ENCODE results near the gene DNAH17. TPM values are rescaled to one million over a fixed set of nuclear protein-coding genes. Genes with fewer than 3 reads are reported as not detected.

Gene DNAH17
- total and polyA plus RNA-seq, 2 of the 13 experiments (the other 11 are each of a cell fraction or from before 2014, with no cell fraction given): 0.86 to 1.6 TPM

DNA sequence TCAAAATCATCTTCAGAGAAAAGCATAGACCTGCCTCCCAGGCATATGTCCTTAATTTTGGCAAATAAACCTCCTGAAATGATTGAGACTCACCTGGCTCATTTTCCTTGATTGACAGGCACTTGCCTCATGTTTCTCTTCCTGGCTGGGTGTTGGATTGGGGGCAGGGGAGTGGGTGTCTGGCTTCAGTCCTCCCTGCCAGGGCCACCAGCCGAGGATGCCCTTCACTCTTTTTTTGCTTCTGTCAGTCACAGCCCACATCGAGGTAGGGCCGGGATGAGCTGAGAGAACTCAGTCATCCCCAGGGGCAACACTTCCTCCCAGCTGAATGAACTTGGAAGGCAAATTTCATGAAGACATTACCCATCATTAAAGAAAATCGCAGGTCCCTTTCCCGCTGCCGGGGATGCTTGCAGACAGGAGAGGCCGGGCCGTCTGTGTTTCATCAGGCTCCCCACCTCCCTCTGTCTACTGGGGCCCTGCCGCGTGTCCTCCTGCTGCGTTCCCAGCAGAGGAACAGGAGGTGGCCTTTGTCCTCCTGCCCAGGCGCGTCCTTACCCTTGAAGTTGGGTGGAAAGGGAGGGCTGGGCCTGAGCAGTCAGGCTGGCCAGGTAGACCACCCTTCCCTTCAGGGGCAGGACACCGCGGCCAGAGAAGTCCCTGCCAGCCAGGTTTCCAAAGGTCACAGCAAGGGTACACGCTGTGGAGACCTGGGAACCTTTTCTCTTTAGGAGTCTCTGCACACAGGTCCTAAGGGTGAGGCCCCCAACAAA is 11.2 kb upstream of the DNAH17 start (continued):
- TF ChIP-seq USF2 (IDR thresholded peaks at IDR 0.05; ENCODE audit: low read depth, low read length): no peak
- no peak for TF ChIP-seq USF2 (CRISPR knock-in tag; IDR thresholded peaks at IDR 0.05; ENCODE audit: borderline replicate concordance)
- TF ChIP-seq ZNF564 (CRISPR knock-in tag; IDR thresholded peaks at IDR 0.05): no peak
- peak; percentile 78; the same call in 1 of the 2 replicates for TF ChIP-seq SALL2 (CRISPR knock-in tag; IDR thresholded peaks at IDR 0.05)
- peak; percentile 90; the same call in 1 of the 2 replicates for TF ChIP-seq SRY (CRISPR knock-in tag; IDR thresholded peaks at IDR 0.05)
- TF ChIP-seq, protein P1, sequence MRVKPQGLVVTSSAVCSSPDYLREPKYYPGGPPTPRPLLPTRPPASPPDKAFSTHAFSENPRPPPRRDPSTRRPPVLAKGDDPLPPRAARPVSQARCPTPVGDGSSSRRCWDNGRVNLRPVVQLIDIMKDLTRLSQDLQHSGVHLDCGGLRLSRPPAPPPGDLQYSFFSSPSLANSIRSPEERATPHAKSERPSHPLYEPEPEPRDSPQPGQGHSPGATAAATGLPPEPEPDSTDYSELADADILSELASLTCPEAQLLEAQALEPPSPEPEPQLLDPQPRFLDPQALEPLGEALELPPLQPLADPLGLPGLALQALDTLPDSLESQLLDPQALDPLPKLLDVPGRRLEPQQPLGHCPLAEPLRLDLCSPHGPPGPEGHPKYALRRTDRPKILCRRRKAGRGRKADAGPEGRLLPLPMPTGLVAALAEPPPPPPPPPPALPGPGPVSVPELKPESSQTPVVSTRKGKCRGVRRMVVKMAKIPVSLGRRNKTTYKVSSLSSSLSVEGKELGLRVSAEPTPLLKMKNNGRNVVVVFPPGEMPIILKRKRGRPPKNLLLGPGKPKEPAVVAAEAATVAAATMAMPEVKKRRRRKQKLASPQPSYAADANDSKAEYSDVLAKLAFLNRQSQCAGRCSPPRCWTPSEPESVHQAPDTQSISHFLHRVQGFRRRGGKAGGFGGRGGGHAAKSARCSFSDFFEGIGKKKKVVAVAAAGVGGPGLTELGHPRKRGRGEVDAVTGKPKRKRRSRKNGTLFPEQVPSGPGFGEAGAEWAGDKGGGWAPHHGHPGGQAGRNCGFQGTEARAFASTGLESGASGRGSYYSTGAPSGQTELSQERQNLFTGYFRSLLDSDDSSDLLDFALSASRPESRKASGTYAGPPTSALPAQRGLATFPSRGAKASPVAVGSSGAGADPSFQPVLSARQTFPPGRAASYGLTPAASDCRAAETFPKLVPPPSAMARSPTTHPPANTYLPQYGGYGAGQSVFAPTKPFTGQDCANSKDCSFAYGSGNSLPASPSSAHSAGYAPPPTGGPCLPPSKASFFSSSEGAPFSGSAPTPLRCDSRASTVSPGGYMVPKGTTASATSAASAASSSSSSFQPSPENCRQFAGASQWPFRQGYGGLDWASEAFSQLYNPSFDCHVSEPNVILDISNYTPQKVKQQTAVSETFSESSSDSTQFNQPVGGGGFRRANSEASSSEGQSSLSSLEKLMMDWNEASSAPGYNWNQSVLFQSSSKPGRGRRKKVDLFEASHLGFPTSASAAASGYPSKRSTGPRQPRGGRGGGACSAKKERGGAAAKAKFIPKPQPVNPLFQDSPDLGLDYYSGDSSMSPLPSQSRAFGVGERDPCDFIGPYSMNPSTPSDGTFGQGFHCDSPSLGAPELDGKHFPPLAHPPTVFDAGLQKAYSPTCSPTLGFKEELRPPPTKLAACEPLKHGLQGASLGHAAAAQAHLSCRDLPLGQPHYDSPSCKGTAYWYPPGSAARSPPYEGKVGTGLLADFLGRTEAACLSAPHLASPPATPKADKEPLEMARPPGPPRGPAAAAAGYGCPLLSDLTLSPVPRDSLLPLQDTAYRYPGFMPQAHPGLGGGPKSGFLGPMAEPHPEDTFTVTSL (CRISPR knock-in tag; IDR thresholded peaks at IDR 0.05; ENCODE audit: borderline replicate concordance): 0 out of 2 replicates have a peak, but pooled peaks have one; percentile 14
- TF ChIP-seq NFYC (CRISPR knock-in tag; IDR thresholded peaks at IDR 0.05): no peak
- TF ChIP-seq SMAD9 (CRISPR knock-in tag; IDR thresholded peaks at IDR 0.05): no peak
- no peak for TF ChIP-seq TBL1XR1 (IDR thresholded peaks at IDR 0.05; ENCODE audit: borderline replicate concordance, low read length, partially characterized antibody)
- no peak for TF ChIP-seq CEBPZ (IDR thresholded peaks at IDR 0.05; ENCODE audit: low read length)
- TF ChIP-seq, protein P2, sequence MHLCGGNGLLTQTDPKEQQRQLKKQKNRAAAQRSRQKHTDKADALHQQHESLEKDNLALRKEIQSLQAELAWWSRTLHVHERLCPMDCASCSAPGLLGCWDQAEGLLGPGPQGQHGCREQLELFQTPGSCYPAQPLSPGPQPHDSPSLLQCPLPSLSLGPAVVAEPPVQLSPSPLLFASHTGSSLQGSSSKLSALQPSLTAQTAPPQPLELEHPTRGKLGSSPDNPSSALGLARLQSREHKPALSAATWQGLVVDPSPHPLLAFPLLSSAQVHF (CRISPR knock-in tag; IDR thresholded peaks at IDR 0.05): no peak
- TF ChIP-seq ZNF619 (CRISPR knock-in tag; IDR thresholded peaks at IDR 0.05): peak; percentile 45; the same call in 1 of the 2 replicates
- no peak for TF ChIP-seq PHF20 (CRISPR knock-in tag; IDR thresholded peaks at IDR 0.05)
- no peak for TF ChIP-seq ZNF781 (CRISPR knock-in tag; IDR thresholded peaks at IDR 0.05; ENCODE audit: borderline replicate concordance, not compliant biosample characterization)
- 0 out of 2 replicates have a peak, but pooled peaks have one; percentile 55 for TF ChIP-seq ZNF205 (CRISPR knock-in tag; IDR thresholded peaks at IDR 0.05)
- no peak for TF ChIP-seq ZNF879 (CRISPR knock-in tag; IDR thresholded peaks at IDR 0.05)
- TF ChIP-seq TCF7 (IDR thresholded peaks at IDR 0.05; ENCODE audit: low read depth): 0 out of 2 replicates have a peak, but pooled peaks have one; percentile 15
- TF ChIP-seq BCL6 (CRISPR knock-in tag; IDR thresholded peaks at IDR 0.05): peak; percentile 76

Measured in HepG2 (cell line).